Mucosa of rectum (tissue), 2 donors: ENCODE results near the gene NKAPL.

ENCODE experiments used
- H3K27ac ChIP-seq, 2 donors: one replicate each; pipeline ENCODE4 v1.7.0; 2013; ENCODE audit warnings: inconsistent platforms in 2 of 2, low read depth in 2 of 2, low read length in 2 of 2
- H3K27me3 ChIP-seq, 2 donors: one replicate each; pipeline ENCODE4 v1.7.0; 2013; ENCODE audit warnings: low read length in 2 of 2; ENCODE audit not compliant: control insufficient read depth in 2 of 2, insufficient read depth in 2 of 2
- H3K36me3 ChIP-seq, 2 donors: one replicate each; pipeline ENCODE4 v1.7.0; 2013; ENCODE audit warnings: low read length in 2 of 2; ENCODE audit not compliant: control insufficient read depth in 2 of 2, insufficient read depth in 2 of 2
- H3K4me1 ChIP-seq, 2 donors: one replicate each; pipeline ENCODE4 v1.7.0; 2013; ENCODE audit warnings: low read length in 2 of 2, mild to moderate bottlenecking in 1 of 2; ENCODE audit not compliant: control insufficient read depth in 2 of 2, insufficient read depth in 2 of 2
- H3K4me3 ChIP-seq, 2 donors: one replicate each; pipeline ENCODE4 v1.7.0; 2013; ENCODE audit warnings: low read length in 2 of 2
- H3K9ac ChIP-seq, 2 donors: one replicate each; pipeline ENCODE4 v1.7.0; 2013; ENCODE audit warnings: low read length in 2 of 2, low read depth in 1 of 2, mild to moderate bottlenecking in 1 of 2
- H3K9me3 ChIP-seq, 2 donors: one replicate each; pipeline ENCODE4 v1.7.0; 2013; ENCODE audit warnings: low read length in 2 of 2; ENCODE audit not compliant: control insufficient read depth in 2 of 2
- donor health status: healthy.
- donor health status: Normal muscosa, but diverticular disease.

Gene NKAPL

DNA sequence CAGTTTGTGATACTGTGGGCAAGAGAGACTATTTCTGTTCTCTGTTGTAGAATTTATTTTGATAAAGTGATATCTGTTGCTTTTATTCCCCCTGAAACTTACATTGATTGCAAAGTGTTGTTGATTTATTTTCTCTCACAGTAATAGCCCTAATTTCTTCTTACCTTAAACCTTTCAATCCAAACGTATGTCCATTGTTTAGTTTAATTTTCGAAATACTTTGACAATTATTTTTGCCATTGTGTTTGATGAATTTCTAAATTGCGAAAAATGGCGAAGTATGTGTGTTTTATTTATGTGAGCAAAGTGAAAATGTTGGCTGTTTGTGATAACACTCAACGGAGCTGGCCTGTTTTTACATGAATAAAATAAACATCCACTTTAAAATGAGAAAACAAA, 7.5 kb downstream of the NKAPL start:
- Histone ChIP-seq H3K4me1 (peaks cover 0 to 9% of the 10 kb centered on the region in 2 donors), H3K4me3 (peak overlapping the region; percentile 81 to 93), H3K27ac (peak overlapping the region; percentile 73 to 80), H3K9ac (peak overlapping the region; percentile 87 to 88), H3K36me3 (no peaks in the 10 kb centered on the region), H3K9me3 (no peaks in the 10 kb centered on the region), H3K27me3 (no peaks in the 10 kb centered on the region)

DNA sequence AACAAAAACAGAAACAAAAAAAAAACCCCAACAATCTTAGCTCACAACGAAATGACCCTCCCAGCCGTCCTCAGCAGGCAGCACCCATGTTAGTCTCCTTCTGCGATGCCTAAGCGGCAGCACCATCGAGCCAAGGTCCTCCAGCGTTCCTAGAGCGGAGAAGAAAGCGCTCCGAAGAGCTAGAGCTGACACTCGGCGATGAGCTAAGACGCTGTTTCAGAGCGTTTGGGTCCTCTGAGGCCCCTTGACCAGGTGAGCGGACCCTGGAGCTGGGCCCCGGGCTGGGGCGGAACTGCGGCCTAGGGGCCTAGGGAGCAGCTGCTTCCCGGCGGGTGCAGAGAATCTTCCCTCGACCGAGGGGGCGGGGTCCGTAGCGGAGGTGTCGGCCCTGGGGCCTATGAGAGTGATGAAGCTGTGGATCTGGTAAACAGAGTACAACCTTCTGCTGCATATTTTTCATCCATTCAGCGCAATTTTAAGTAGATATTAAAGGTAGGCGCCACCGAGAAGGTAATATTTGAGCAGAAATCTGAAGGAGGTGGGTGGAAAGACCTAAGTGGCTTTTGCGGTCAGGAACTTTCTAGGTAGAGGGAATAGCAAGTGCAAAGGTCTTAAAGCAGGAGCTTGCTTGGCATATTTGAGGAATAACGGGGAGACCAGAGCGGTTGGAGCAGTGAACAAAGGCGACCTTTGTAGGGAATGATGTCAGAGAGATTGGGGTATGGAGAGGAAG, 8.0 kb downstream of the NKAPL start, which contains the start of gene ZSCAN26:
TSS of gene ZSCAN26 (plus strand) at position 182 of the 733 bp plus-strand sequence. CDS start 4,777 bp downstream, outside the sequence.
- H3K4me3 ChIP-seq = peak within 1 kb of the TSS; percentile 81 to 93
- H3K9ac ChIP-seq = peak within 1 kb of the TSS; percentile 87 to 88
- H3K27ac ChIP-seq = peak within 1 kb of the TSS; percentile 73 to 80
- H3K4me1 ChIP-seq = peaks cover 0 to 9% of the 10 kb centered on the region in 2 donors
- H3K9me3 ChIP-seq = no peaks in the 10 kb centered on the region
- peaks cover 0 to 5% of the 10 kb centered on the region in 2 donors for H3K36me3 ChIP-seq
- H3K27me3 ChIP-seq = no peaks in the 10 kb centered on the region

DNA sequence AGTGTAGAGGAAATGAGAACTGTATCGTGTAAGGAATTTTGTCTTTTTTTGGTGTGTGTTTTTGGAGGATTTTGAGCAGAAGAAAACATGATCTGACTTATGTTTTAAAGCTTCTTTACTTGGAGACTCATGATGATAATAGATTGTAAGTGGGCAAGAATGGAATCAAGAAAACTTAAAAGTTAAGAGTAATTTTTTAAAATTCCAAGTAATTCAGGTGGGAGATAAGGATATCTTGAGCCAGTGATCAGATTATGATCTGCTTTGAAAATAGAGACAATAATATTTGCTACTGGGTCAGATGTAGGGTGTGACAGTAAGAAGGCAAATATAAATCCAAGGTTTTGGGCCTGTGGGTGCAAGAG, 8.6 kb downstream of the NKAPL start:
- Histone ChIP-seq H3K27ac (peak overlapping the region in 1 of 2 donors; percentile 80), H3K4me3 (peak overlapping the region; percentile 81 to 93), H3K27me3 (no peaks in the 10 kb centered on the region), H3K9ac (peak overlapping the region; percentile 87 to 88), H3K9me3 (no peaks in the 10 kb centered on the region), H3K4me1 (peaks cover 0 to 9% of the 10 kb centered on the region in 2 donors), H3K36me3 (peaks cover 2 to 10% of the 10 kb centered on the region in 2 donors)

DNA sequence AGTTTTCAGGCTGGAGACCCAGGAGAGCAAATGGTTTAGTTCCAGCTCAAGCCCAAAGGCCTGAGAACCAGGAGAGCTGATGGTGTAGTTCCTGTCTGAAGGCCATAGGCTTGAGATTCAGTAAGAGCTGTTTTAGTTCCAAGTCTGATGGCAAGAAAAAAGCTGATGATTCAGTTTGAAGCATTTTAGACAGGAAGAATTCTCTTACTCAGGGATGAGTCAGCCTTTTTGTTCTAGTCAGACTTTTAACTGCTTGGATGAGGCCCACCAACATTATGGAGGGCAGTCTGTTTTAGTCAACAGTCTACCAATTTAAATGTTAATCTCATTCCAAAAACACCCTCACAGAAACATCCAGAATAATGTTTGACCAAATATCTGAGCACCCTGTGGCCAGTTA, 10.4 kb downstream of the NKAPL start:
- H3K9ac ChIP-seq = no peak overlapping the region
- no peak overlapping the region for H3K4me3 ChIP-seq
- no peaks in the 10 kb centered on the region for H3K27me3 ChIP-seq
- no peak overlapping the region for H3K27ac ChIP-seq
- H3K9me3 ChIP-seq = no peaks in the 10 kb centered on the region
- peaks cover 10 to 17% of the 10 kb centered on the region in 2 donors for H3K36me3 ChIP-seq
- H3K4me1 ChIP-seq = peaks cover 0 to 9% of the 10 kb centered on the region in 2 donors

DNA sequence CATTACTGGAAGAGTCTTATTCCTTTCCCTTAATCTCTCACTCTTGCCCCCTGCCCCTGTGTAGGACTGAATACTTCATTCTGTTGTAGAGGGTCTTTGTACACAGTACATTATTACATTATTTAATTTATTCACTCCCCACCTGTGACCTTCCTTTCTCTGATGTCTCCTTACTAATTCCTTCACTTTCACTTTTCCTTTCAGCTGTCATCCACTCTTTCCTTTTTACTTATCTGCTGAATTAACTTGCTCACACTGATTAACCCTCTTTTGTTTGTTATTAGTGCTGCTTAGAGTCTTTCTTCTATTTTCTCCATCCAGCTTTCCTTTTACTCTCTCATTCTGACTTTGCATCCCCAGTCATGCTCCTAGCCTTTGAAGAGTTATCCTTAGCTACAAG, 15.8 kb downstream of the NKAPL start:
- Histone ChIP-seq H3K4me1 (no peaks in the 10 kb centered on the region), H3K27ac (no peak overlapping the region), H3K27me3 (no peaks in the 10 kb centered on the region), H3K4me3 (no peak overlapping the region), H3K36me3 (peaks cover 30 to 37% of the 10 kb centered on the region in 2 donors), H3K9me3 (no peaks in the 10 kb centered on the region), H3K9ac (no peak overlapping the region)

DNA sequence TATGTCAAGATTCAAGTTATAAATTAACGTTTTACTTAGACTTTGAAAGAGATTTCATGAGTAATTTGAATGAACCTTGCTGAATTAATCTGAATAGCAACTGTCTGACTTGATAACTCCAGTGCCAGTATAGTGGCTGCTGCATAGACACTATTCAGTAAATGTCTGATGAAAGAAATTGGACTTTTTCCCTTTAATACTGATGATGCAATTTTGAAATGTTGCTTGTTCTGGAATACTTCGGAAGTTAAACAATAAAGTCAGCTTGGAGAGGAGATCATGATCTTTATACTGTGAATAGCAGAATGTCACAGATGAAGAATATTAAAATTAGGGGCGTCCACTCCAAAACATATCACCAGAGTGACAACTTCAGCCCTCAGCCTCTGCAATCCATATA, 18.6 kb downstream of the NKAPL start:
- Histone ChIP-seq H3K9ac (no peak overlapping the region), H3K4me3 (no peak overlapping the region), H3K27me3 (no peaks in the 10 kb centered on the region), H3K27ac (no peak overlapping the region), H3K36me3 (peaks cover 27% of the 10 kb centered on the region in 2 donors), H3K9me3 (no peaks in the 10 kb centered on the region), H3K4me1 (peaks cover 3 to 4% of the 10 kb centered on the region in 2 donors)

DNA sequence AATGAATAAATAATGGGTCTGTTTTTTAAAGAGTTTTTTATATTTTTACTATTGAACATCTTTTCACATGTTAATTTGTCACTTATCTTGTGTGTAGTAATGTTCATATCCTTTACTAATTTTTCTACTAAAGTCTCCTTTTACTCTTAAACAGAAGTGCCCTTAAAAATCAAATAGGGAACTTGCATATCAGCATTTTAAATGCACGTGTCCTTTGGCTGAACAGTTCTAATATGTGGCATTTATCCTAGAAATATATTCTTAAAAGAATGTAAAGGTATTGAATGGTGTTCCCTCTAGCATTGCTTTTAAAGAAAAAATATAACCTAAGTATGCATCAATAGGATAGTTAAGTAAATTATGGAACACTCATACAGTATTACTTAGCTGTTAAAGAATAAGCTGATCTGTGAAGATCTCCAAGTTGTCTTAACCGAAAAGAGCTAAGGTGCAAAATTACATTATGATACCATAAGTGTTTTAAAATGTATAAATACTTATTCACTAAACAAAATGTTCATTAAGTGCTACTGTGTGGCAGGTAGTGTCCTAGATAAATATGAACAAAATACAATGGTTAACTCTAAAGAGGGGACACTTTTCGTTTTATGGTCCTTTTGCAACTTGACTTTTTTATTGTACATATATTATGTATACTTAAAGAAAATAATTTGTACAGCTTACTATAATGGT, 21.6 kb downstream of the NKAPL start:
- Histone ChIP-seq H3K27ac (no peak overlapping the region), H3K27me3 (no peaks in the 10 kb centered on the region), H3K4me1 (peaks cover 3 to 4% of the 10 kb centered on the region in 2 donors), H3K4me3 (peak overlapping the region; percentile 75 to 79), H3K36me3 (peaks cover 14 to 17% of the 10 kb centered on the region in 2 donors), H3K9me3 (no peaks in the 10 kb centered on the region), H3K9ac (peak overlapping the region in 1 of 2 donors; percentile 36)

DNA sequence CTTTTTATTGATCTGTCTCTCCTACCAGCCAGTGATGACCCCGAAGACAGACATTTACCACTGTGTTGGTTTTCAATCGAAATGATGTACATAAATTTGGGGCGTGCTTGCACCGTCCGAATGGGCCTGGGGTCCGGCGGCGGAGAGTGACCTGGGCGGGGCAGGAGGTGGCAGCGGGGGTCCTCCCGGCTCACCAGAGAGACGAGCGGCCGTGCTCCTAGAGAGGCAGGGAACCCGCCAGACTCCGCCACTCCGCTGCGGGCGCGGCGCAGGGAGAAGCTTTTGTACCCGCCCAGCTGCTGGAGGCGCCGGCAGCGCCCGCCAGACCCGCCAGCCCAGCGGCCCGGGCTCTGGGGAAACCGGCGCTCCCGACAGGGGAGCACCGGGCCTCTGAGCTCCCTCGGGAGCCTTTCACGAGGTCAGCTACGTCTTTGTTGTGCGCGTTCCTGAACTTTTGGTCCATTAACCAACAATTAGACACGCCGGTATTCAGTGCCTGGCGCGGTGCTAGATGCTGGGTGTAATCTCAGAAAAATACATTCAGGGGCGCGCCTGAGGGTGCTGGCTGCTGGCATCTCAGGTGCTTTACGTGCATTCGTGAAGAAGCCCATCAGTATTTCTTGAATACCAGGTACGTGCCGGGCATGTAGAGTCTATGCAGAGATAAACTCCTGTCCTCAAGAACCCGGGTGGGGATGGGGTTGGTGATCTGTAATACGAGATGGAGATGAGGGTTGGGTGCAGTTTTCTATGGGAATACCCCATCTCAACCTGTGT, 22.4 kb downstream of the NKAPL start, which contains the start of gene PGBD1:
TSS of gene PGBD1 (plus strand) at position 285 of the 777 bp plus-strand sequence. CDS start 2,242 bp downstream, outside the sequence.
- H3K4me3 ChIP-seq = peak within 1 kb of the TSS; percentile 75 to 79
- no peak within 1 kb of the TSS for H3K27ac ChIP-seq
- peaks cover 7 to 10% of the 10 kb centered on the region in 2 donors for H3K36me3 ChIP-seq
- no peaks in the 10 kb centered on the region for H3K27me3 ChIP-seq
- H3K9ac ChIP-seq = peak within 1 kb of the TSS; percentile 53 to 77
- H3K9me3 ChIP-seq = no peaks in the 10 kb centered on the region
- H3K4me1 ChIP-seq = peaks cover 3 to 4% of the 10 kb centered on the region in 2 donors

DNA sequence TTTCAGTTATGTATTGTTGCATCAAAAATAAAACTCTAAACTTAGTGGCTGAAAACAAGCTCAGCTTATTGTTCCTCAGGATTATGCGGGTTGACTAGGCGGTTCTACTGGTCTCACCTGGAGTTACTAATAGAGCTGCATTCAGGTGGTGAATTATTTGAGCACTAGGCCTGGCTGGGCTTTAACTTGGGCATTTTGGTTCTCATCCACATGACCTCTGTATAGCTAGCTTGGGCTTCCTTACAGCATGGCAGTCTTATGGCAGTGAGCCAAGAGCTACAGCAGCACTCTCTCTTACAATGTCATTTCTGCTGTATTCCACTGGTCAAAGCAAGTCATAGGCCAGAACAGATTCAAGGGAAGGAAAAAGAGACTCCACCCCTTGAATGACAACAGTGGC, 23.8 kb downstream of the NKAPL start:
- H3K27ac ChIP-seq = no peak overlapping the region
- peaks cover 6 to 7% of the 10 kb centered on the region in 2 donors for H3K36me3 ChIP-seq
- H3K4me3 ChIP-seq = no peak overlapping the region
- peaks cover 3 to 4% of the 10 kb centered on the region in 2 donors for H3K4me1 ChIP-seq
- H3K9ac ChIP-seq = no peak overlapping the region
- no peaks in the 10 kb centered on the region for H3K27me3 ChIP-seq
- no peaks in the 10 kb centered on the region for H3K9me3 ChIP-seq
